HAP-1 (cell line): ENCODE data around the gene CLEC4A.
"Not testable (repeated sequence)": the region's sequence is repeated elsewhere in the genome, so short reads cannot be mapped to it uniquely, and the experiment has no call there.

Experiments used
- DNase-seq, 2 experiments: peaks; one replicate each; pipeline ENCODE4 v3.0.0-alpha.2; 2016 to 2020; ENCODE audit warnings: low spot score in 2 of 2
- H3K27me3 ChIP-seq: fragments of 250-450 bp; sonication (Bioruptor Pico); 2 replicates; pipeline ENCODE4 v1.5.1; 2020; ENCODE audit warnings: low read depth, mild to moderate bottlenecking, moderate library complexity
- H3K36me3 ChIP-seq: fragments of 250-450 bp; sonication (Bioruptor Pico); replicated peaks from 2 replicates; pipeline ENCODE4 v1.5.1; 2020; ENCODE audit warnings: mild to moderate bottlenecking
- H3K4me1 ChIP-seq: fragments of 250-450 bp; sonication (Bioruptor Pico); 2 replicates; pipeline ENCODE4 v1.5.1; 2020; ENCODE audit warnings: mild to moderate bottlenecking
- H3K4me3 ChIP-seq: fragments of 250-450 bp; sonication (Bioruptor Pico); 2 replicates; pipeline ENCODE4 v1.5.1; 2020; ENCODE audit warnings: mild to moderate bottlenecking, moderate library complexity
- H3K9me3 ChIP-seq: fragments of 250-450 bp; sonication (Bioruptor Pico); 2 replicates; pipeline ENCODE4 v1.5.1; 2020; ENCODE audit warnings: mild to moderate bottlenecking, moderate library complexity
- in situ Hi-C: fragments of 300-500 bp; cut with MboI; formaldehyde crosslinking; loops from 3 replicates; pipeline ENCODE4 v1.14.3; 2020; ENCODE audit warnings: low sequenced_read_pairs, inconsistent platforms, mixed read lengths

Gene CLEC4A

DNA sequence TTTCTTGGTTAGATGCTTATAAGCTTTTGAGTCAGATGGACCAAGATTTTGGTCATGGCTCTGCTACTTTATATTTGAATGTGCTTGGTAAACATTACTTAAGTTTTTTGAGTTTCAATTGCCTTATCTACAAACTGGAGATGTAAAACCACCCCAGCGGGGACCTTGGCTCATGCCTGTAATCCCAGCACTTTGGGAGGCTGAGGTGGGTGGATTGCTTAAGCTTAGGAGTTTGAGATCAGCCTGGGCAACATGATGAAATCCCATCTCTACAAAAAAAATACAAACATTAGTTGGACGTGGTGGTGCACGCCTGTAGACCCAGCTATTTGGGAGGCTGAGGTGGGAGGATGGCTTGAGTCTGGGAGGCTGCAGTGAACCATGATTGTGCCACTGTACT lies 30.1 kb upstream of the CLEC4A start:
- Histone ChIP-seq H3K4me3 (no peak overlapping the region), H3K27me3 (no peaks in the 10 kb centered on the region), H3K4me1 (no peaks in the 10 kb centered on the region), H3K9me3 (no peaks in the 10 kb centered on the region), H3K36me3 (peaks cover 63% of the 10 kb centered on the region)
- no peak for DNase-seq
- in situ Hi-C loops = no loop called here

DNA sequence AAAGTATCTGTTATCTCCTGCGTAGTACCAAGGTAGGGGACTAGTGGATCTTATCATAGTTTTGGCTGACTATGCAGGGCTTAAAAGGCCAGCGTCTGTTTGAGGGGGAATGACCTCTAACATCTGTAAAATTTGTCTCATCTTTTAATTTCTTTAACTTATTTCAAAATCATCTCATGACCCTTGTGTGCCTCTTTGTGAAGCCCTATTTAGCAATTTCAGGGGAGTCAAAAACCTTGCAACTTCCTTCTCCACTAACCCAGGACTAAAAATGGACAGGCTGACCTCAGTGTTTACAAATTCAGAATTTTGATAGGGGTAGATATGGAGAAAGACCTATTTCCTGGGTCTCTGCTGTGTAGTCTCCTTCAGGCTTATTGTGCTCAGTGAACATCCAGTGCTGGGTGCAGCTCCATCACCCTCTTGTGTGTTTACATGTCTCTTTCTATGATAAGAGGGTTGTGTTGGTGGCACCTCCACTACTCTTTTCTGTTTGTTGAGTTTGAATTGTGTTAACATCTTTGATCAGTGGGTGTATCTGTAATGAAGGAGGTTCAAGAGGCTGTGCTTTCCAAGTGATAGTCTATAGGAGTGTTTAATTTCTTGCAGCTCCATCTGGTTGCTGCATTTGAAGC lies 27.0 kb upstream of the CLEC4A start:
- Histone ChIP-seq H3K27me3 (no peaks in the 10 kb centered on the region; the same call in 1 of the 2 replicates), H3K36me3 (peaks cover 48% of the 10 kb centered on the region), H3K4me1 (no peaks in the 10 kb centered on the region), H3K9me3 (no peaks in the 10 kb centered on the region), H3K4me3 (no peak overlapping the region)
- in situ Hi-C loops = no loop called here
- no peak for DNase-seq

DNA sequence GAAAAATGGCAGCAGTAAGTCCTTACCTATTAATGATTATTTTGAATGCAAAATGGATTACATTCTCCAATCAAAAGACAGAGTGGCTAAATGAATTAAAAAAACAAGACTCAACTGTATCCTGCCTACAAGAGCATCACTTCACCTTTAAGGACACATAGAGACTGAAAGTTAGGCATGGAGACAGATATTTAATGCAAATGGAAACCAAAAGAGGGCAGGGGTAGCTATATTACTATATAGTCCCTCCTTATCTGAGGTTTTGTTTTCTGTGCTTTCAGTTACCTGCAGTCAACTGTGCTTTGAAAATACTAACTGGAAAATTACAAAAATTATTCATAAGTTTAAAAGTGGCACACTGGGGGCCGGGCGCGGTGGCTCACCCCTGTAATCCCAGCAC lies 24.2 kb upstream of the CLEC4A start:
- Histone ChIP-seq H3K4me3 (no peak overlapping the region), H3K4me1 (no peaks in the 10 kb centered on the region), H3K27me3 (no peaks in the 10 kb centered on the region; the same call in 1 of the 2 replicates), H3K36me3 (peaks cover 22% of the 10 kb centered on the region), H3K9me3 (no peaks in the 10 kb centered on the region)
- no peak for DNase-seq
- in situ Hi-C loops = no loop called here

DNA sequence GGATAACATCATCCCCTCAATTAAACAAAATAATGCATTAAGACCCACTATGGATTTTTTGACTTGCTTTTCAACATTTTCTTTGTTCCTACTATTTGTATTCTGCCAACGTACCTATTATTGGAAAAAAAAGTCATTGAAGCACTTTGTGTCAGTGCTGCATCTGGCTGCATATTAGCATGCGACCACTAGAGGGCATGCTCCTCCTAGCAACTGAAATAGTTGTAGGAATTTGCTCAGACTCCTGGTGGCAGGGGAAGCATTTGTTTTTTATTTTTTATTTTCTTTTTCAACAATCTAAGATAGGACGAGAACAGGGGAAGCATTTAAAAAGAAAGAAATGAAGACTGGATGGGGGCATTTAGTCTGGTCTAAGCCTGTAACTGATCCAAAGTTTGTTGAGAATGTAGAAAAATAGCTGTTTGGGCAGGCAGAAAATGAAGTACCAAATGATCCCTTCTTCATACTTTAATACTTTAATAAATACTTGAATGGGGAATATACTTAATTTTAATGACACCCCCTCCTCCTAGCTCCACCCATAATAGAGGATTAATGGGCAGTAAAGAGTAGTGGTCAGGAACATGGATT lies 14.5 kb upstream of the CLEC4A start:
- Histone ChIP-seq H3K4me3 (no peak overlapping the region), H3K9me3 (peaks cover 3% of the 10 kb centered on the region; the same call in 1 of the 2 replicates), H3K4me1 (no peaks in the 10 kb centered on the region; the same call in 1 of the 2 replicates), H3K27me3 (no peaks in the 10 kb centered on the region), H3K36me3 (no peaks in the 10 kb centered on the region)
- peak; percentile 59 to 85 for DNase-seq
- in situ Hi-C loops = no loop called here

DNA sequence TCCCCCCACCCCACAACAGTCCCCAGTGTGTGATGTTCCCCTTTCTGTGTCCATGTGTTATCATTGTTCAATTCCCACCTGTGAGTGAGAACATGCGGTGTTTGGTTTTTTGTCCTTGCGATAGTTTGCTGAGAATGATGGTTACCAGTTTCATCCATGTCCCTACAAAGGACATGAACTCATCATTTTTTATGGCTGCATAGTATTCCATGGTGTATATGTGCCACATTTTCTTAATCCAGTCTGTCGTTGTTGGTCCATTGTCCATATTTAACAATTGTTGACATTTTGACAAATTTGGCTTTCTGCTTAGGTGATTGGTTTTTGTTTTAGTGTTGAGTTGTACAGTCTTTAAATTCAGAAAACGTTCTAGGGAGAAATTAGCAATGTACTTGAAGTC lies 10.3 kb upstream of the CLEC4A start:
- in situ Hi-C loops = loop anchor here (10.0 kb wide), 1 partner anchor 122 kb away; no protein-coding TSS in a partner anchor
- not testable (repeated sequence) for H3K27me3 ChIP-seq, H3K36me3 ChIP-seq

DNA sequence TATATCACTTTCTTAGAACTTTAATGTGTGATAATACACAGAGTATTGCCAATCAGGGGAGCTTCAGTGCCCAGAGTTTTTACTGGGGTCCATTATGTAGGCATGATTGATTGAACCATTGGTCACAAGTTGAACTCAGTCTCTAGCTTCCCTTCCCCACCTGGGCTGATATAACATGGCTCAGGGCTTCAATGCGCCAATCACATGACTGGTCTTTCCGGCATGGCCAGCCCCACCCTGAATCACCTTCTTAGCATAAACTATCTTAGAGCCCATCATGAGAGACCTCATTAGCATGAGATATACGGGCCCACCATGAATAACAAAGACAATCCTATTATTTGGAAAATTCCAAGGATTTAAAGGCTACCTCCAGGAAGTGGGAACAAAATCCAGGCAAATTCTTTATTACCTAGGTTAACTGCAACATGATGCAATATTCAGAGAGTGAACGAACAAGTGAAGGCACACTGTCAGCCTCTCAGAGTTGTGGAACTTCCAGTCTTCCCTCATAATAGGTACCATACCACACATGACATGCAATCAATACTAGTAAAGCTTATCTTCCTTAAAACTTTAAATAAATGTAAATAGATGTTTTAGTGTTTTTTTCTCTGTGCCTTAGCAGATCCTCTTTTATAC lies 3.2 kb upstream of the CLEC4A start:
- in situ Hi-C loops = no loop called here
- H3K9me3 ChIP-seq = no peaks in the 10 kb centered on the region
- H3K4me1 ChIP-seq = peaks cover 13% of the 10 kb centered on the region
- no peak overlapping the region for H3K4me3 ChIP-seq
- peak; percentile 56 to 63 for DNase-seq
- no peaks in the 10 kb centered on the region for H3K27me3 ChIP-seq
- H3K36me3 ChIP-seq = no peaks in the 10 kb centered on the region

More for the DNA sequence above, 10.3 kb upstream of the CLEC4A start:
- not testable (repeated sequence) for DNase-seq, H3K4me3 ChIP-seq, H3K4me1 ChIP-seq, H3K9me3 ChIP-seq

DNA sequence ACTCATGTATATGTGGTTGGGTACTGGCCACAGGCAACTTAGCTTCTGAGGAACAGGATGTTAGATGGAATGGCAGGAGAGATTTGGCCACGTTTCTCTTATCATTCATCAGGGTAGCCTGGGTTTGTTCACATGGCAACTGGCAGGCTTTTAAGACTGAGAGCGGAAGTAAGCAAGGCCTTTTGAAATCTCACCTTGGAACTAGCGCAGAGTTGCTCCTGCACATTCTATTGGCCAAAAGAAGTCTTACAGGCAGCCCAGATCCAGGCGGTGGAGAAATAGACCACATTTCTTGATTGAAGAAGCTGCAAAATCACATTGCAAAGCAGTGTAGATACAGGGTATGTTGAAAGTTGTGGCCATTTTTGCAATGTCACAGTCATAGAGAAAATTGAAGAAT lies 3.7 kb downstream of the CLEC4A start:
- DNase-seq = no peak
- no peaks in the 10 kb centered on the region for H3K9me3 ChIP-seq
- H3K27me3 ChIP-seq = no peaks in the 10 kb centered on the region
- H3K4me3 ChIP-seq = no peak overlapping the region
- no peaks in the 10 kb centered on the region for H3K4me1 ChIP-seq
- in situ Hi-C loops = no loop called here
- H3K36me3 ChIP-seq = no peaks in the 10 kb centered on the region

DNA sequence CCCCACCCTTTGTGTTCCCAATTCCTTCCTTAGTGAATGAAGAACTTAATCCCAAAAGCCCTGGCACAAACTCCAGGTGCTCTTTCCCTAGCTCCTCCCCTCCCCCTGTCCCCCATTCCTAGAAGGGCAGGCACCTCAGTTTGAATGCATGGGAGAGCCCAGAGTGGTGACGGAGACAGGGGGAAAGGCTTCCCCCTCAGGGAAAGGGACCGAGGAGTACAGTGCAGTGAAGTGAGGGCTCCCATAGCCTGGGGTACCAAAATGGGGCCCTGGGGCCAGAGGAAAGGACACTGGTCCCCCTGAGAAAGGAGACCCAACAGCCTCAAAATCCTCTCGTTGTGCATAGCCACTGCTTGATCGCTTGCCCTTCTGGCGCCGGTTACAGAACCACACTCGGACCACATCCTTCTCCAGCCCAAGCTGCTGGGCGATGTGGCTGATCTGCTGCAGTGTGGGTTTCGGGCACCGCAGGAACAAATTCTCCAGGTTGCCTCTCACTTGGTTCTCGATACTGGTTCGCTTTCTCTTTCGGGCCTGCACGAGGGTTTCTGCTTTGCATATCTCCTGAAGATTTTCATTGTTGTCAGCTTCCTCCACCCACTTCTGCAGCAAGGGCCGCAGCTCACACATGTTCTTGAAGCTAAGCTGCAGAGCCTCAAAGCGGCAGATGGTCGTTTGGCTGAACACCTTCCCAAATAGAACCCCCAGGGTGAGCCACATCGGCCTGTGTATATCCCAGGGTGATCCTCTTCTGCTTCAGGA lies 10.4 kb downstream of the CLEC4A start:
- H3K4me3 ChIP-seq, in situ Hi-C loops, H3K27me3 ChIP-seq: not testable (repeated sequence)

DNA sequence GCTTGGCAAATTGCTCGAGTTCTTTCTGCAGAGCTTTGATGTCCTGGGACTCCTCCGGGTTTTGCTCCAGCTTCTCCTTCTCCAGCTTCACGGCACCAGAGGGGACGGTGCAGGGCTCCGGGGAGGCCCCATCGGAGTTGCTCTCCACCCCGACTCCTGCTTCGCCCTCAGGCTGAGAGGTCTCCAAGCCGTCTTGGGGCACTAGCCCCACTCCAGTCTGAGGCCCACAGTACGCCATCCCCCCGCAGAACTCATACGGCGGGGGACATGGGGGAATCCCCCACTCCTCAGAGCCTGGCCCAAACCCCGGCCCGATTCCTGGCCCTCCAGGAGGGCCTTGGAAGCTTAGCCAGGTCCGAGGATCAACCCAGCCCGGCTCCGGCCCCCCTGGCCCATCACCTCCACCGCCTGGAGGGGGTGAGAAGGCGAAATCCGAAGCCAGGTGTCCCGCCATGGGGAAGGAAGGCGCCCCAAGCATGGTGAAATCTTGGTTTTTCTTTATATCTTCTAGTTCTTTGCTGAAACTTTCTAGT lies 11.0 kb downstream of the CLEC4A start:
- in situ Hi-C loops, H3K4me3 ChIP-seq, H3K9me3 ChIP-seq, H3K27me3 ChIP-seq, H3K4me1 ChIP-seq, H3K36me3 ChIP-seq: not testable (repeated sequence)
- DNase-seq = peak in 1 of 2 experiments; percentile 34

More for the DNA sequence above, 10.4 kb downstream of the CLEC4A start:
- H3K9me3 ChIP-seq, H3K4me1 ChIP-seq, H3K36me3 ChIP-seq: not testable (repeated sequence)
- peak in 1 of 2 experiments; percentile 29 for DNase-seq

DNA sequence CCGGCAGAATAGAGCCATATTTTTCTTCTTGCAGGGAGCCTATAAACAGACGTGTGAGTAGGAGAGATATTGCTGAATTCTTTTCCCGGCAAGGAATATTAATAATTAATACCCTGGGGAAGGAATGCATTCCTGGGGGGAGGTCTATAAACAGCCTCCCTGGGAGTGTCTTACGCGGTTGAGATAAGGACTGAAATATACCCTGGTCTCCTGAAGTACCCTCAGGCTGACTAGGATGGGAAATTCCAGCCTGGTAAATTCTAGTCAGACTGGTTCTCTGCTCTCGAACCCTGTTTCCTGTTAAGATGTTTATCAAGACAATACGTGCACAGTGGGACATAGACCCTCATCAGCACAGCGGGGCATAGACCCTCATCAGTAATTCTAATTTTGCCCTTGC lies 18.2 kb downstream of the CLEC4A start:
- H3K4me1 ChIP-seq, H3K27me3 ChIP-seq, DNase-seq, H3K36me3 ChIP-seq, H3K4me3 ChIP-seq, H3K9me3 ChIP-seq, in situ Hi-C loops: not testable (repeated sequence)

DNA sequence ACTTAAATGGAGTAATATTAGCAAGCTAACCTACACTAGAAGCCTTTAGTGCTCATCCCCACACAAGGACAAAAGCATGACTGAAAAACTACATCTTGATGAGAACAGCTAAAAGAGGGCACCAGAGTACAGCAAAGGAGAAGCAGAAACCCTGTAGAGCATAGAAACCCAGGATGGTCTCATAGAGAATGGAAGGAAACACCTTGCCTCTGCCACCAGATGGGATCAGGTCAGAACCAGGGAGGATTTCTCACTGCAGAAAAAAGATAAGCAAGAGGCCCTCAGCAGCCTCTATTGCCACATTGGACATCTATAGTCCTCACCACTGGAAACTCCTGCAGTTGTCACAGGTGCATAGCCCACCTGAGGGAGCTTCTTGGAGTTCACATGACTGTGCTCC lies 19.8 kb downstream of the CLEC4A start:
- in situ Hi-C loops = no loop called here
- H3K4me1 ChIP-seq = no peaks in the 10 kb centered on the region
- H3K4me3 ChIP-seq = no peak overlapping the region
- H3K9me3 ChIP-seq = no peaks in the 10 kb centered on the region
- no peak for DNase-seq
- H3K36me3 ChIP-seq = no peaks in the 10 kb centered on the region
- H3K27me3 ChIP-seq = no peaks in the 10 kb centered on the region

DNA sequence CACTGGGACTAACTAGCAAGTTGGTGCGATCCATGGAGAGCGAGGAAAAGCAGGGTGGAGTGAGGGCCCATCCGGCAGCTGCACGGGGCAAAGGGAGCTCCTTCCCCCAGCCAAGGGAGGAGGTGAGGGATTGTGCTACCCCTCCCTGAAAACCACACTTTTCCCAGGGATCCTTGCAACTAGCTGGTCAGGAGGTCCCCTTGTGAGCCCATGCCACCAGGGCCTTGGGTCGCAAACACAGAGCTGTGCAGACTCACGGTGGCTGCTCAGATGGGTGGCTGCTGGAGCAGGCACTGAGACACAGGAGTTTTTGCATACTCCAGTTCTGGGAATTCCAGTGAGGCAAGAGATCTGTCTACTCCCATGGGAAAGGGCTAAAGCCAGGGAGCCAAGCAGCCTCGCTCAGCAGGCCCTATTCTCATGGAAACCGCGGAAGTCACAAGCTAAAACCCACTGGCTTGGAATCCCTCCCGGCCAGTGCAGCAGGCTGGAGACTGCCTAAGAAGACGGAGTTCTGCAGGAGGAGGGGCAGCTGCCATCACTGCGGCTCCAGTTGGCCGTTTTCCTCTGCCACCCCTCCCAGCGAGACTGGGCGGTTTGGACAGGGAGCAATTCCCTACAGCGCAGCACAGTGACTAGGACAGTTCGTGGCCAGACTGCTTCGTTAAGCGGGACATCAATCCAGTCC lies 22.5 kb downstream of the CLEC4A start:
- peak in 1 of 2 experiments; percentile 47 for DNase-seq
- in situ Hi-C loops = no loop called here

DNA sequence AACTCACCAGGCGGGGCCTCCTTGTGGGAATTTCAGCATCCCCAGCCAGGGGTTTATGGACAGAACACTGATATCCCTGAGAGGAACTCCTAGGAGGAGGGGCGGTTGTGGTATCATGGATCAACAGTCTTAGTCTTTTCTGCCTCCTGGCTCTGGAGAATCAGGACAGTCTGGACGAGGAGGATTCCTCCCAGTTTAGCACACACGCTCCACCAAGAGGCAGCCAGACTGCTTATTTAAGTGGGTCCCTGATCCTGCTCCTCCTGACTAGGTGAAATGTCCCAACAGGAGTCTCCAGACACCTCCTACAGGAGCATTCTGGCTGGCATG lies 23.0 kb downstream of the CLEC4A start:
- in situ Hi-C loops = no loop called here
- no peak for DNase-seq
- H3K9me3 ChIP-seq = no peaks in the 10 kb centered on the region
- H3K4me3 ChIP-seq = no peak overlapping the region
- H3K36me3 ChIP-seq = no peaks in the 10 kb centered on the region
- no peaks in the 10 kb centered on the region for H3K27me3 ChIP-seq
- no peaks in the 10 kb centered on the region for H3K4me1 ChIP-seq

More for the DNA sequence above, 22.5 kb downstream of the CLEC4A start:
- no peak overlapping the region for H3K4me3 ChIP-seq
- H3K27me3 ChIP-seq = no peaks in the 10 kb centered on the region
- no peaks in the 10 kb centered on the region for H3K36me3 ChIP-seq
- no peaks in the 10 kb centered on the region for H3K4me1 ChIP-seq
- H3K9me3 ChIP-seq = no peaks in the 10 kb centered on the region
